ENCODE data around the gene PTPRT.

The PTPRT gene

GRCh38 chr20:42530191-42530590, 659.5 kb downstream of the PTPRT start:
- DNase-seq = no peak

- DNase-seq = no peak
Observed at GRCh38 chr20:42524058-42524457, 665.6 kb downstream of the PTPRT start.

GRCh38 chr20:42516692-42517091, 673.0 kb downstream of the PTPRT start:
- DNase-seq = no peak

- DNase-seq = no peak
Observed at GRCh38 chr20:42510686-42511085, 679.0 kb downstream of the PTPRT start.

DNA sequence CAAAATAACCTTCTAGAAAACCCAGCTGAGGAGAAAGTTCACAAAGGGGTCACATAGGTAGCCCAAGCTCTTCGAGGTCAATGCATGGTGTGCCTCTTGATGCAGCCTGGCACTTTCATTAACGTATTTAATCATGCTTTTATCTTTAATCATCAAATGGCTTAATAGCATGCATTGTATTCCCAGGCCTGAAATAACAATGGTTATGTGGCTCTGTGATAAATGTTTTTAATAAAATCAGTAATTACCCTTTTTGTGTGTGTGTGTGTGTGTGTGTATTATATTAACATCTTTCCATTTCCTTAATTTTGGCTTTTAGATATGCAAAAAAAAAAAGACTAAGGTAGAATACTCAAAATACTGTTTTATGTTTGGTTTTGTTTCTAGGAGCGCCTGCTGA, 681.8 kb downstream of the PTPRT start:
- DNase-seq = no peak

DNA sequence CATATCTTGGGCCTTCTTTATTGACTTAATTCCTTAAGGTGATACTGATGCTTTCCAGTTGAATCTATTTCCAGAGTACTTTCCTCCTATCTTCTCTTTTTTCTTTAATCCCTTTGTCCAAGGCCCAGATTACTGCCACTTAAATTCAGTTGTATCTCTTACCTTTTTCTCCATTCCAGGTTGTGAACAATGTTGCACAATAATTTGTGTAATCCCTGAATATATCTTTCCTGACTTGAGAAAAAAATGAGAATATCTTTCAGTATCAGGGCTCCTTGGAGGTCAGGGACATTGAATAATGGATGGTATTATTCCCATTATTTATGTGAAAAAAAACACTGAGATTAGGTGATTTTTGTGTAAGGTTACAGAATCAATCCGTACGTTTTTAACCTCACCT, 683.3 kb downstream of the PTPRT start:
- DNase-seq = no peak

- no peak for DNase-seq
Observed at GRCh38 chr20:42502591-42502990, 687.1 kb downstream of the PTPRT start.

DNA sequence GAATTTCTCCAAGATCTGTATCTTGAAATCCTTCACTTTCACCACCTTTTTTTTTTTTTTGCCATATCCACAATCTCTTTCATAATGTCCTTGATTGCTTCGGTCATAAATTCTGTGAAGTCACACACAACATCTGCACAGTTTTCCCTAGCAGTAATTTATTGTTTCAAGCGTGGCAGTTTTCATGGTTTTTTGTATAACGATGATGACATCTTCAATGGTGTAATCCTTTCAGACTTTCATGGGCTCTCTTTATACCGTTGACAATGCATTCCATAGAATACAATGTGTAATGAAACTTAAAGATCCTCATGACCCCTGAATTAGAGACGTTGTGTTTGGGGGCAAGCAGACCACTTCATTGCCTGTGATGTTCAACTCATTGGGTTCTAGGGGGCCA, 693.1 kb downstream of the PTPRT start:
- no peak for DNase-seq

DNA sequence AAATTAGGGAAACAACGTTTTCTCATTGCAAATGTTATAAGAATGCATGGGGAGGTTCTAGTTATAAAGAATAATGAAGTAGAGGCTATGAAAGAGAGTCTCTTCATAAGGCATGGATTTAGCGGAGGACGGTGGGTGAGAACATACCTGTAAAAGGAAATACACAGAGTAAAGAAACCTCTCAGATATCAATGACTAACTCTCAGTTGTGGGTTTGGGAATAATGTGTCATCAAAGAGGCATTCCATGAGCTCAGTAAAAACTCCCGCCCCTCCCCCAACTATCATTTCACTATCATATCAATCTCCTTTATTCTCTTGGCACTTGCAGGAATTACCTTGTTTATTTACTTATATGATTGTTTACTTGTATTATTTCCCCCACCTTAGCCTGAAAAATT, 695.4 kb downstream of the PTPRT start:
- no peak for DNase-seq

DNA sequence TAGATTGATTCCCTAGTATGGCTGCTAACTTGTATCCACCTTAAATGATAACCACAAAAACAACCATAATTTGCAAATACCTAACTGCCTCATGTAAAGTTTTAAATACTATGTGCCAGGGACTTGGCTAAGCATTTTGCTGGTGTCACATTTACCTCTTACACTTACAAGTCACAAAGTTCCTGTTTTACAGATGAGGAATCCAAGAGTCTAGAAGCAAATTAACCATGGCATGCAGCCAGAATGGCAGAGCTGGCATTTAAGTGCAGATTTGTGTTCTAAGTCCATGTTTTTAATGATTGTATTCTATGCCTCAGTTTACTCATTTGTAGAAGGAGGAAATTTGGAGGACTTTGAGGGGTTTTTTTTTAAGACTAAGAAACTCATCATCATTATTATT, 696.7 kb downstream of the PTPRT start:
- no peak for DNase-seq

DNA sequence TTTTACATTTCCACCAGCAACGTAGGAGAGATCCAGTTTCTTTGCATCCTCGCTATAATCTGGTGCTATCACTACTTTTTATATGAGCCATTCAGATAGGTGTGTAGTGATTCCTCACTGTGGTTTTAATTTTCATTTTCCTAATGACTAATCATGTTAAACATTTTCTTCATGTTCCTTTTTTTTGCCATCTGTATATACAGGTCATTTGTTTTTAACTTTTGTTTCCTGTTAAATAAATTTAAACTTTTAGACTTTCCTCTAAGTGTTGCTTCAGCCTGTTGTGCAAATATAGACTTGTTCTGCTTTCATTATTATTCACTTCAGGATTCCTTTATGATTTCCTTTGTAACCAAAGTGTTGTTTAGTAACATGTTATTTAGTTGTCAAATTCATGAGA, 697.4 kb downstream of the PTPRT start:
- DNase-seq = no peak

GRCh38 chr20:42485556-42485955, 704.1 kb downstream of the PTPRT start:
- no peak for DNase-seq

- no peak for DNase-seq
Observed at GRCh38 chr20:42484790-42485375, 704.8 kb downstream of the PTPRT start.

DNA sequence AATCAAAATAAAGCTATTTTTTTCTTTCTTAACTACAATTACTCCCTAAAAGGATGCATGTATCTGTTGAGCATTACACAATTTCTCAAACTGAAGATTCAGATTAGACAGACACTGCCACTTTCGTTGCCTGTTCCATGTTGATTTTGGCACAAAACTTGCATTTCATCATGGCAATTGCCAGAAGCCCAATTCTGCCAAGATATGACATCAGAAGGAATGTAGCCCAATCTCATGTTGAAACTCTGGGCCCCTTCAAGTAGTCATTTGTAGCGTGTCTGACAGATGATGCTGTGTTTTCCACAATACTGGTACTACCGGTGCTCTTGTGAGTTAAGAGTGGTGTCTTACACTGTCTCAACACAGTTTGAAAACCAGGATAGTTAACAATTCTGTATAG, 705.4 kb downstream of the PTPRT start:
- DNase-seq = no peak

- DNase-seq = no peak
Observed at GRCh38 chr20:42483730-42484303, 705.9 kb downstream of the PTPRT start.

DNA sequence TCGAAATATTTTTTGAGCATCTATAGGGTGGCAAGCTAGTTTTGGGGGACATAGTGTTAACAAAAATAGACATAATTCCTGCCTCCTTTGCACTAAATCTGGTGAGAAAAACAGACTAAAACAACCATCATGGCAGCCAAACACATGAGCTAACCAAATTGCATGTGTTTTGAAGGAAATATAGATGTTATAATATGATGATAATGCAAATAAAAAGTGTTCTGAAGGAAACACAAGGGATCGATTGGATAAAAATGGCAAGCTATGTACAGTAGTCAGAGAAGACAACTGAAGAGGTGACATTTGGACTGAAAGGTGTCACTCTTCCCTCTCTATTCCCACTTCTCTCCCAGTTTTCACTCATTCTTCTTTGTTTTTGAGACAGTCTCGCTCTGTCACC, 706.9 kb downstream of the PTPRT start:
- no peak for DNase-seq

DNA sequence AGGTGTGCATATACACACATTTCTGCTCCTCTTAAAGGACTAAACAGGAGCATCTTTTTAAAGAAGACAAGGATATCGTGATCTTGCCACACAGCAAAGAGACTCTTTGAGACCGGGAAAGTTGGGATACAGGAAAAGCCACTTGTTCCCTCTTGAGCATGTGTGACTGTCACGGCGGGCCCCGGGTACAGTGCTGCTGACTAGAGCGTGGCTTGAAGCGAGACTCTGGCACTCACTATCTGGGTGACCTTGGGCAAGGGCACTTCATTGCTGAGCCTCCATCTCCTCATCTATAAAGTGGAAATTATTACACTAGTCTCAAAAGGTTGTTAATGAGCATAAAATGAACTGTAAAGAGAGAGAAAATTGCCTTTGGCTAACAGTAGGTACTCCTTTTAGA, 713.9 kb downstream of the PTPRT start:
- no peak for DNase-seq

DNA sequence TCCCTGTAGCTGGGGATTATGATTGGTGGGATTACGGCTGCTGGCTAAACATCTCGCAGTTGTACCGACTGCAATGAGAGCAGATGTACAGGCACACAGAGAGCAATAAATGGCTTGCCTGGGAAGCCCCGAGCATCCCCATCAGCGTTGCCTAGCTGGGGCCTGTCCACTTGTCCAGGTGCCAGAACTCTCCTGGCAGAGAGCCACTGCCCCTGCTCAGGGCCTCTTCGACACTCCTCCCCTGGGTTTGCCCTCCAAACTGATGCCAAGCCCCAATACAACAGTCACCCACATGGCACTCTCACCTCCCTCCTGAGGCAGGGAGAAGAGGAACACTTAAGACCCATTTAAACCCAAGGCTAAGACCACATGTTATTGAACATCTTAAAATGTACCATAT, 715.1 kb downstream of the PTPRT start:
- DNase-seq = no peak

GRCh38 chr20:42472198-42472597, 717.5 kb downstream of the PTPRT start:
- DNase-seq = no peak

DNA sequence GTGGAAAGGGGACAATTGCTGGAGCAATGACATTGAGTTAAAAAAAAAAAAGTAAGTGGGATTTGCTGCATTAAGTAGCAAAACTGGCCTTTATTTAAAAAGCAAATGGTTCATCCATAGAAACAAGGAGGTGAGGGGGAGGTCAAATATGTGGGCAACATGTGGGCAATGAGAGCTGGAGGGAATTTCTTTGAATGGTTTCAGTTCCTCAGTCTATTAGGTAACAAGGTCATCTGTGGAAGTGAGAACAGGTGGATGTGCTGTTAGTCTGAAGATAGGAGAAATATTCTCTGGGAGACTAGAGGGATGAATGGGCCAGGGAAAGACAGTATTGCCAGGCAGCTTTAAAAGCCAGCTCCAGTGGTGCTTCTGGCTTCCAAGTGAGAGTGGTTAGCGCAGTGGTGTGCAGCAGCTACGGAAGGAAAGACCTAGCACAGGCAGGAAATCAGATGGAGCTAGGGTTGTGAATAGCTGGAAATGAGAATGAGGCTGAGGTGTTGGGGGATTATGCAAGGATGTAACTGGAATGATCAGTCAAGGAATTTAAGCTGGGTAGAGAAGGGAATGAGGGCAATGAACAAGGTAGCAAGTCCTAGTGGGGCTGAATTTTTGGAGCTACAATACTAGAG, 727.6 kb downstream of the PTPRT start:
- DNase-seq = no peak

DNA sequence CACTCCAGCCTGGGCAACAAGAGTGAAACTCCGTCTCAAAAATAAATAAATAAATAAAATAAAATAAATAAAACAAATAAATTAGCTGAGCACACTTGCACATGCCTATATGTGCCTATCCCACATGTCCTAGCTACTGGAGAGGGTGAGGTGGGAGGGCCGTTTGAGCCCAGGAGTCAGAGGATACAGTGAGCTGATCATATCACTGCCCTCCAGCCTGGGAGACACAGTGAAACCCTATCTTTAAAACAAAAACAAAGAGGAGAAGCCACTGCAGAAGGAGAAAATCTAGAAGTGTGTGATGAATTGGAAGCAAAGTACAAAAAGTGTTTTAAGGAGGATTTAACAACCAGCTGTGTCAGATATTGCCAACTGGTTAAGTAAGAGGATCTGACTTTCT, 728.4 kb downstream of the PTPRT start:
- no peak for DNase-seq

GRCh38 chr20:42447270-42447669, 742.4 kb downstream of the PTPRT start:
- no peak for DNase-seq

- DNase-seq = no peak
Observed at GRCh38 chr20:42444799-42445198, 744.9 kb downstream of the PTPRT start.

GRCh38 chr20:42443200-42443599, 746.5 kb downstream of the PTPRT start:
- DNase-seq = no peak

GRCh38 chr20:42442716-42443115, 747.0 kb downstream of the PTPRT start:
- DNase-seq = no peak
